ENCODE measurements around the gene ARHGEF17. TPM values are rescaled to one million over a fixed set of nuclear protein-coding genes. Genes with fewer than 3 reads are reported as not detected.

Gene ARHGEF17
- total and polyA plus RNA-seq, 2 of the 13 experiments (the other 11 are each of a cell fraction or from before 2014, with no cell fraction given) = 10.7 to 28.8 TPM

- TF ChIP-seq ZNF335 (CRISPR knock-in tag; IDR thresholded peaks at IDR 0.05) (no peak), BCLAF1 (IDR thresholded peaks at IDR 0.05) (no peak), STAG1 (CRISPR knock-in tag; IDR thresholded peaks at IDR 0.05) (no peak), ZBTB42 (CRISPR knock-in tag; IDR thresholded peaks at IDR 0.05) (no peak), ZNF564 (CRISPR knock-in tag; IDR thresholded peaks at IDR 0.05) (peak; percentile 7; the same call in 1 of the 2 replicates)
- TF ChIP-seq, protein P1, sequence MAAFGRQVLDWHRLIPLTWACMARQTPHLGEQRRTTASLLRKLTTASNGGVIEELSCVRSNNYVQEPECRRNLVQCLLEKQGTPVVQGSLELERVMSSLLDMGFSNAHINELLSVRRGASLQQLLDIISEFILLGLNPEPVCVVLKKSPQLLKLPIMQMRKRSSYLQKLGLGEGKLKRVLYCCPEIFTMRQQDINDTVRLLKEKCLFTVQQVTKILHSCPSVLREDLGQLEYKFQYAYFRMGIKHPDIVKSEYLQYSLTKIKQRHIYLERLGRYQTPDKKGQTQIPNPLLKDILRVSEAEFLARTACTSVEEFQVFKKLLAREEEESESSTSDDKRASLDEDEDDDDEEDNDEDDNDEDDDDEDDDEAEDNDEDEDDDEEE (CRISPR knock-in tag; IDR thresholded peaks at IDR 0.05) = no peak
- TF ChIP-seq, protein P2, sequence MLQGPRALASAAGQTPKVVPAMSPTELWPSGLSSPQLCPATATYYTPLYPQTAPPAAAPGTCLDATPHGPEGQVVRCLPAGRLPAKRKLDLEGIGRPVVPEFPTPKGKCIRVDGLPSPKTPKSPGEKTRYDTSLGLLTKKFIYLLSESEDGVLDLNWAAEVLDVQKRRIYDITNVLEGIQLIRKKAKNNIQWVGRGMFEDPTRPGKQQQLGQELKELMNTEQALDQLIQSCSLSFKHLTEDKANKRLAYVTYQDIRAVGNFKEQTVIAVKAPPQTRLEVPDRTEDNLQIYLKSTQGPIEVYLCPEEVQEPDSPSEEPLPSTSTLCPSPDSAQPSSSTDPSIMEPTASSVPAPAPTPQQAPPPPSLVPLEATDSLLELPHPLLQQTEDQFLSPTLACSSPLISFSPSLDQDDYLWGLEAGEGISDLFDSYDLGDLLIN (CRISPR knock-in tag; IDR thresholded peaks at IDR 0.05; ENCODE audit: borderline replicate concordance) = no peak
- TF ChIP-seq, protein P3, sequence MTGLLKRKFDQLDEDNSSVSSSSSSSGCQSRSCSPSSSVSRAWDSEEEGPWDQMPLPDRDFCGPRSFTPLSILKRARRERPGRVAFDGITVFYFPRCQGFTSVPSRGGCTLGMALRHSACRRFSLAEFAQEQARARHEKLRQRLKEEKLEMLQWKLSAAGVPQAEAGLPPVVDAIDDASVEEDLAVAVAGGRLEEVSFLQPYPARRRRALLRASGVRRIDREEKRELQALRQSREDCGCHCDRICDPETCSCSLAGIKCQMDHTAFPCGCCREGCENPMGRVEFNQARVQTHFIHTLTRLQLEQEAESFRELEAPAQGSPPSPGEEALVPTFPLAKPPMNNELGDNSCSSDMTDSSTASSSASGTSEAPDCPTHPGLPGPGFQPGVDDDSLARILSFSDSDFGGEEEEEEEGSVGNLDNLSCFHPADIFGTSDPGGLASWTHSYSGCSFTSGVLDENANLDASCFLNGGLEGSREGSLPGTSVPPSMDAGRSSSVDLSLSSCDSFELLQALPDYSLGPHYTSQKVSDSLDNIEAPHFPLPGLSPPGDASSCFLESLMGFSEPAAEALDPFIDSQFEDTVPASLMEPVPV (CRISPR knock-in tag; IDR thresholded peaks at IDR 0.05) = peak; percentile 53; the same call in 1 of the 2 replicates
Observed at GRCh38 chr11:73376803-73377629, 68.9 kb downstream of the ARHGEF17 start (continued).

Measured in HepG2 (cell line).